ENCODE measurements around the gene KLF16. TPM values are rescaled to one million over a fixed set of nuclear protein-coding genes. Genes with fewer than 3 reads are reported as not detected.

The KLF16 gene
- total RNA-seq, 2 donors from 2014 or later: 26.4 to 27.5 TPM

- Mint-ChIP-seq H3K27ac (no peak overlapping the region), H3K4me3 (no peak overlapping the region), H3K4me1 (ENCODE audit: low read depth) (peaks cover 62% of the 10 kb centered on the region)
Observed at GRCh38 chr19:1845125-1845515, 18.3 kb downstream of the KLF16 start.

GRCh38 chr19:1844513-1845124 lies 18.8 kb downstream of the KLF16 start:
- no peaks in the 10 kb centered on the region for H3K9me3 Mint-ChIP-seq
- H3K4me1 Mint-ChIP-seq (ENCODE audit: low read depth): peaks cover 57% of the 10 kb centered on the region
- H3K4me3 Mint-ChIP-seq: no peak overlapping the region
- H3K27me3 Mint-ChIP-seq (ENCODE audit: low read depth): no peaks in the 10 kb centered on the region
- DNase-seq (no peak), ATAC-seq (replicated peaks in 1 of 2) (no peak)
- peaks cover 0 to 5% of the 10 kb centered on the region in 2 donors for H3K36me3 Mint-ChIP-seq (ENCODE audit: insufficient read depth in 2 of 2)
- H3K27ac Mint-ChIP-seq: no peak overlapping the region

More at GRCh38 chr19:1845125-1845515, 18.3 kb downstream of the KLF16 start:
- no peak for DNase-seq
- Mint-ChIP-seq H3K36me3 (ENCODE audit: insufficient read depth in 2 of 2) (peaks cover 0 to 5% of the 10 kb centered on the region in 2 donors), H3K27me3 (ENCODE audit: low read depth) (no peaks in the 10 kb centered on the region), H3K9me3 (no peaks in the 10 kb centered on the region)
- ATAC-seq (replicated peaks in 1 of 2): no peak

- Mint-ChIP-seq H3K36me3 (ENCODE audit: insufficient read depth in 2 of 2) (peaks cover 0 to 5% of the 10 kb centered on the region in 2 donors), H3K27ac (no peak overlapping the region), H3K27me3 (ENCODE audit: low read depth) (no peaks in the 10 kb centered on the region), H3K9me3 (no peaks in the 10 kb centered on the region), H3K4me3 (no peak overlapping the region), H3K4me1 (ENCODE audit: low read depth) (peaks cover 49% of the 10 kb centered on the region)
- DNase-seq: no peak
- no peak for ATAC-seq (replicated peaks in 1 of 2)
Observed at GRCh38 chr19:1843646-1844394, 19.6 kb downstream of the KLF16 start.

- H3K27ac Mint-ChIP-seq: no peak overlapping the region
- no peaks in the 10 kb centered on the region for H3K27me3 Mint-ChIP-seq (ENCODE audit: low read depth)
- peaks cover 0 to 5% of the 10 kb centered on the region in 2 donors for H3K36me3 Mint-ChIP-seq (ENCODE audit: insufficient read depth in 2 of 2)
Observed at GRCh38 chr19:1843116-1843515, 20.3 kb downstream of the KLF16 start.

GRCh38 chr19:1841209-1841924 lies 22.0 kb downstream of the KLF16 start:
- no peak overlapping the region for H3K27ac Mint-ChIP-seq
- no peaks in the 10 kb centered on the region for H3K27me3 Mint-ChIP-seq (ENCODE audit: low read depth)
- ATAC-seq (replicated peaks in 1 of 2) (no peak), DNase-seq (no peak)
- H3K9me3 Mint-ChIP-seq: no peaks in the 10 kb centered on the region
- H3K4me1 Mint-ChIP-seq (ENCODE audit: low read depth): peaks cover 36% of the 10 kb centered on the region
- H3K36me3 Mint-ChIP-seq (ENCODE audit: insufficient read depth in 2 of 2): peaks cover 0 to 3% of the 10 kb centered on the region in 2 donors
- H3K4me3 Mint-ChIP-seq: no peak overlapping the region

More at GRCh38 chr19:1843116-1843515, 20.3 kb downstream of the KLF16 start:
- DNase-seq (no peak), ATAC-seq (replicated peaks in 1 of 2) (no peak)
- Mint-ChIP-seq H3K9me3 (no peaks in the 10 kb centered on the region), H3K4me3 (no peak overlapping the region), H3K4me1 (ENCODE audit: low read depth) (peaks cover 48% of the 10 kb centered on the region)

GRCh38 chr19:1840541-1841115 lies 22.8 kb downstream of the KLF16 start:
- H3K4me1 Mint-ChIP-seq (ENCODE audit: low read depth): peaks cover 35% of the 10 kb centered on the region
- H3K27me3 Mint-ChIP-seq (ENCODE audit: low read depth): no peaks in the 10 kb centered on the region
- H3K4me3 Mint-ChIP-seq: no peak overlapping the region
- no peak for DNase-seq
- no peaks in the 10 kb centered on the region for H3K36me3 Mint-ChIP-seq (ENCODE audit: insufficient read depth in 2 of 2)
- no peaks in the 10 kb centered on the region for H3K9me3 Mint-ChIP-seq
- ATAC-seq (replicated peaks in 1 of 2): no peak
- no peak overlapping the region for H3K27ac Mint-ChIP-seq

GRCh38 chr19:1839658-1840540 lies 23.5 kb downstream of the KLF16 start:
- ATAC-seq (replicated peaks in 1 of 2) (no peak), DNase-seq (no peak)
- Mint-ChIP-seq H3K27me3 (ENCODE audit: low read depth) (no peaks in the 10 kb centered on the region), H3K4me3 (no peak overlapping the region), H3K27ac (no peak overlapping the region), H3K4me1 (ENCODE audit: low read depth) (peaks cover 30% of the 10 kb centered on the region), H3K9me3 (no peaks in the 10 kb centered on the region), H3K36me3 (ENCODE audit: insufficient read depth in 2 of 2) (no peaks in the 10 kb centered on the region)

GRCh38 chr19:1837625-1838105 lies 25.7 kb downstream of the KLF16 start:
- Mint-ChIP-seq H3K9me3 (no peaks in the 10 kb centered on the region), H3K4me3 (no peak overlapping the region), H3K27me3 (ENCODE audit: low read depth) (no peaks in the 10 kb centered on the region), H3K4me1 (ENCODE audit: low read depth) (peaks cover 25% of the 10 kb centered on the region), H3K36me3 (ENCODE audit: insufficient read depth in 2 of 2) (no peaks in the 10 kb centered on the region), H3K27ac (no peak overlapping the region)
- DNase-seq (peak; percentile 70 to 78), ATAC-seq (replicated peaks in 1 of 2) (peak; percentile 54 to 61)

GRCh38 chr19:1837222-1837565 lies 26.2 kb downstream of the KLF16 start:
- H3K9me3 Mint-ChIP-seq: no peaks in the 10 kb centered on the region
- H3K4me1 Mint-ChIP-seq (ENCODE audit: low read depth): peaks cover 21% of the 10 kb centered on the region
- no peak overlapping the region for H3K4me3 Mint-ChIP-seq
- H3K27ac Mint-ChIP-seq: no peak overlapping the region
- H3K36me3 Mint-ChIP-seq (ENCODE audit: insufficient read depth in 2 of 2): no peaks in the 10 kb centered on the region
- no peak for ATAC-seq (replicated peaks in 1 of 2)
- H3K27me3 Mint-ChIP-seq (ENCODE audit: low read depth): no peaks in the 10 kb centered on the region
- DNase-seq: no peak

GRCh38 chr19:1836458-1837221 lies 26.7 kb downstream of the KLF16 start:
- ATAC-seq (replicated peaks in 1 of 2) (no peak), DNase-seq (no peak)
- Mint-ChIP-seq H3K4me1 (ENCODE audit: low read depth) (peaks cover 15% of the 10 kb centered on the region), H3K27ac (no peak overlapping the region), H3K9me3 (no peaks in the 10 kb centered on the region), H3K36me3 (ENCODE audit: insufficient read depth in 2 of 2) (no peaks in the 10 kb centered on the region), H3K27me3 (ENCODE audit: low read depth) (no peaks in the 10 kb centered on the region), H3K4me3 (no peak overlapping the region)

- Mint-ChIP-seq H3K36me3 (ENCODE audit: insufficient read depth in 2 of 2) (no peaks in the 10 kb centered on the region), H3K4me1 (ENCODE audit: low read depth) (peaks cover 6% of the 10 kb centered on the region), H3K27me3 (ENCODE audit: low read depth) (no peaks in the 10 kb centered on the region), H3K4me3 (no peak overlapping the region), H3K9me3 (no peaks in the 10 kb centered on the region), H3K27ac (no peak overlapping the region)
- no peak for ATAC-seq (replicated peaks in 1 of 2)
- DNase-seq: no peak
Observed at GRCh38 chr19:1833540-1833939, 29.8 kb downstream of the KLF16 start.
